ENCODE data around the gene KLF6. TPM values are rescaled to one million over a fixed set of nuclear protein-coding genes. Genes with fewer than 3 reads are reported as not detected.

Gene KLF6
- total RNA-seq: 27.3 TPM

- ATAC-seq: peak; percentile 7
- no peak for DNase-seq (ENCODE audit: low spot score)
Observed at GRCh38 chr10:3784510-3785250, at the start of gene KLF6. Gene KLF6 (minus strand): TSS chr10:3785209. CDS start chr10:3785014, 195 bp downstream.

- DNase-seq (ENCODE audit: low spot score): no peak
- no peak for ATAC-seq
Observed at GRCh38 chr10:3834404-3834803, 49.4 kb upstream of the KLF6 start.

- ATAC-seq: no peak
- DNase-seq (ENCODE audit: low spot score): no peak
Observed at GRCh38 chr10:3833046-3833445, 48.0 kb upstream of the KLF6 start.

- ATAC-seq: no peak
Observed at GRCh38 chr10:3832022-3832786, 47.2 kb upstream of the KLF6 start.

GRCh38 chr10:3831608-3832007 lies 46.6 kb upstream of the KLF6 start:
- ATAC-seq: no peak

More at GRCh38 chr10:3832022-3832786, 47.2 kb upstream of the KLF6 start:
- DNase-seq (ENCODE audit: low spot score): no peak

GRCh38 chr10:3830946-3831345 lies 45.9 kb upstream of the KLF6 start:
- ATAC-seq (peak; percentile 35), DNase-seq (ENCODE audit: low spot score) (no peak)

More at GRCh38 chr10:3831608-3832007, 46.6 kb upstream of the KLF6 start:
- no peak for DNase-seq (ENCODE audit: low spot score)

GRCh38 chr10:3829156-3830050 lies 44.4 kb upstream of the KLF6 start:
- DNase-seq (ENCODE audit: low spot score): no peak
- no peak for ATAC-seq

GRCh38 chr10:3828404-3829155 lies 43.6 kb upstream of the KLF6 start:
- ATAC-seq: peak; percentile 58
- DNase-seq (ENCODE audit: low spot score): no peak

- ATAC-seq: no peak
- DNase-seq (ENCODE audit: low spot score): no peak
Observed at GRCh38 chr10:3827768-3828403, 42.9 kb upstream of the KLF6 start.

- DNase-seq (ENCODE audit: low spot score) (no peak), ATAC-seq (no peak)
Observed at GRCh38 chr10:3827266-3827665, 42.3 kb upstream of the KLF6 start.

- no peak for ATAC-seq
- no peak for DNase-seq (ENCODE audit: low spot score)
Observed at GRCh38 chr10:3825862-3826351, 40.9 kb upstream of the KLF6 start.

GRCh38 chr10:3825244-3825643 lies 40.2 kb upstream of the KLF6 start:
- ATAC-seq (no peak), DNase-seq (ENCODE audit: low spot score) (no peak)

- no peak for DNase-seq (ENCODE audit: low spot score)
- ATAC-seq: no peak
Observed at GRCh38 chr10:3822541-3823330, 37.7 kb upstream of the KLF6 start.

GRCh38 chr10:3820255-3820654 lies 35.2 kb upstream of the KLF6 start:
- ATAC-seq (no peak), DNase-seq (ENCODE audit: low spot score) (no peak)

- ATAC-seq (no peak), DNase-seq (ENCODE audit: low spot score) (no peak)
Observed at GRCh38 chr10:3816995-3817394, 32.0 kb upstream of the KLF6 start.

- DNase-seq (ENCODE audit: low spot score): no peak
- no peak for ATAC-seq
Observed at GRCh38 chr10:3814838-3815220, 29.8 kb upstream of the KLF6 start.

- no peak for ATAC-seq
- no peak for DNase-seq (ENCODE audit: low spot score)
Observed at GRCh38 chr10:3813986-3814837, 29.2 kb upstream of the KLF6 start.

GRCh38 chr10:3813267-3813666 lies 28.3 kb upstream of the KLF6 start:
- DNase-seq (ENCODE audit: low spot score): no peak
- ATAC-seq: no peak

Data from left lobe of liver (tissue), 2 donors.